Right ventricle myocardium superior (tissue), 1 donor: Measurements from ENCODE around the gene SYS1. TPM values are rescaled to one million over a fixed set of nuclear protein-coding genes. Genes with fewer than 3 reads are reported as not detected.

ENCODE experiments used
- ATAC-seq: fragments of 200-7000 bp; cut with Tn5 transposase; one replicate; pipeline ENCODE4 v1.9.1; 2020; ENCODE audit warnings: mild to moderate bottlenecking; ENCODE audit not compliant: poor library complexity
- DNase-seq: peaks from one replicate; pipeline ENCODE4 v3.0.0-alpha.2; 2020
- intact Hi-C: fragments of 100-400 bp; cut with DNase I; formaldehyde crosslinking; loops from one replicate; pipeline ENCODE4 v1.11.2; 2022
- total RNA-seq: library from RNA; stranded (reverse); fragmentation: NEBNext Ultra II Directional; extraction: Animal tissue kit (Norgen Biotek cat#: 25700); gene quantifications from one replicate; pipeline ENCODE4 v1.2.1, GENCODE V29; 2021
- donor health status: DM: no; HTN: yes; CAD: no; lungs with severe emphysema.

Gene SYS1
- total RNA-seq, 1 donor from 2014 or later: 25.3 TPM

DNA sequence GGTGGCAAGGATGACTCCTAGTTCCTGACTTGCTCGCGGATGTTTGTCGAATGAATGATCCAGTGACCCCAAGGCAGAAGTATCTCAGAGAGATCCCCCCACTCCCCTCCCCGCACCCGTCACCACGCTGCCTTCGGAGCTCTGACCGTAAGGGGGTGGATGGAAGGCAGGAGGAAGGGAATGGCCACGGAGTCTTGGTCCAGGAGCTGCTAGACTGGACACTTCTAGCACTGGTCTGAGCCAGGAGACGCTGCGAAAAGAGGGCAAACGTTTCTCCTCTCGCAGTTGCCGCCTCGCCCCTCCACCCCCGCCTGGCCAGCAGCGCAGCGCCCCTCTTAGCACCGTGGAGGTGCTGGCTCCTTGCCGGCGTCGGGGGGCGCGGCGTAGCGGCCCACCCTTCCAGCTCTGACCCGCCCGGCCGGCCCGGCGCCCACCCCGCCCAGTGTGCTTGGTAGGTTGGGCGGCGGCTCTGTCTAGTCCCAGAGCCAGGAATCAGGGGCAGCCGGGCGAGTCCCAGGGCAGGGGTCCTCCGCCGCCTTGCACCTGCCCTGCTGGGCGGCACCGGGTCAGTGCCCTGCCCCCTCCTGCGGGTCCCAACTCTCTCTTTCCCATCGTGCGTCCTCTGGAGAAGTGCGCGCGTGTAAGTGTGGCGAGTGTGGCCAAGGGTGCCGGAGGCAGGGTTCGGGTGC is 42.8 kb downstream of the SYS1 start:
- peak; percentile 67 for DNase-seq
- intact Hi-C loops: no loop called here

GRCh38 chr20:45406260-45407066 is 43.5 kb downstream of the SYS1 start:
- intact Hi-C loops: no loop called here
- ATAC-seq: peak; percentile 66

More for the DNA sequence above, 42.8 kb downstream of the SYS1 start:
- ATAC-seq: peak; percentile 6

DNA sequence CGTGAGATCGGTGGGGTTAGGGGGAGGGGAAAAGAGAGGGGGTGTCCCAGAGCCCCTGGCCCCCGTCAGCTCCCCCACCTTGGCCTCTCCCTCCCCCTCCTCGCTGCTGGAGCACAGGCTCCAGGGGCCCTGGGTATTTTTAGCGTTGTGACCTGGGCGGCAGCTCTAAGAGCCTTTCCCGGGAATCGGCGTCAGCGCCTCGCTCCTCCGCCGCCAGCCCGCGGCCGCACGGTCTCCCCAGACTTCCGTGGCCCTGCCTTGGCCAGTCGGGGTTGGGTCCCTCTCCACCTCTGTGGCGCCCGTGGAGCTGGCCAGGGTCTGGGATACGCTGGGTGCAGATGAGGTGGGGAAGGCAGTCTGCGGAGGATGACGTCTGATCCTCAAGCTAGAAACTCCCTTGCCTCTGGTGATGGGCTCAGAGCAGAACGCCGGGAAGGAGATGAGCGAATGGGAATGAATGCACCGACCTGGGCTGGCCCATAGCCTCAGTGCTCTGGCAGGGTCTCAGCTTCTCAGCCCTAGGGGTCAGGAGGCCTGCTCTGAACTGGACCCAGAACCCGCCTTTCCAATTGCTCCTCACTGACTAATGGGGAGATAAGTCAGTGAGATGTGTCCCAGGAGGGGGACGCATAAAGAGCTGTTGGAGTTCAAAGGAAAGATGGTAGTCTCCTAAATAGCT is 44.2 kb downstream of the SYS1 start:
- ATAC-seq (peak; percentile 69), DNase-seq (peak; percentile 69)
- intact Hi-C loops: no loop called here

More at GRCh38 chr20:45406260-45407066, 43.5 kb downstream of the SYS1 start:
- DNase-seq: peak; percentile 87

DNA sequence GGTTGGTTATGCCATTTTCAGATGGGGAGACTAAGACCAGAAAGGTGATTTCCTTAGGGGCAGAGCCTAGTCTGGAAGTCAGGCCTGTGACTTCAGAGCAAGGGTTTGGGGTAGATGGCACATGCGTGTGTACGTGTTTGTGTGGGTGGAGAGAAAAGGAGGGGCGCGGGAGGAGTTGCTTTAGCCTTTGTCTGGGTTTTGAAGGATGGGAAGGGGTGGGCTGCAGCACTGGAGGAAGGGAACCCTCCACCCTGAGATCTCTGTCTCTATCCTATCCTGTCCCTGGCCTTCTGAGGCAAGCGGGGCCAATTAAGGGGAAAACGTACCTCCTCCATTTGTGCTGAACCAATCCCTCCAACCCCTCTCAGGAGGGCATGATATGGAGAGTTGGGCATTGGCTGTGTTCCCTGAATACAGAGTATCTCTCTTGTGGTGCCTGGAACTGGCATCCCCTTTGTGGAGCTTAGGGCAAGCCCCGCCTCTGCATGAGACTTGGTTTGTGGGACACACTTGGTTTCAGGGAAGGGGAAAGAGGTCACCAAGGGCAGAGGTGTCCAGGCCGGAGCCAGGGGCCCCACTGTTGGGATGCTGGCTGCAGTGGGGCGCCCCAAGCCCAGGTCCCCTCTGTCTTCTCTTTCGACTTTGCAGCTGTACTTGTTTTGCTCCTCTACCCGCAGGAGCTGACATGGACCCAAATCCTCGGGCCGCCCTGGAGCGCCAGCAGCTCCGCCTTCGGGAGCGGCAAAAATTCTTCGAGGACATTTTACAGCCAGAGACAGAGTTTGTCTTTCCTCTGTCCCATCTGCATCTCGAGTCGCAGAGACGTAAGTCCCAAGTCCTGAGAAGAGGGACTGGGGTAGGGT is 45.1 kb downstream of the SYS1 start, which contains the start of gene DBNDD2:
Gene DBNDD2, plus strand, starts transcription at position 507 of the 863 bp plus-strand sequence. Its CDS starts 179 bp downstream, at position 686.
- peak; percentile 63 for DNase-seq
- ATAC-seq: peak; percentile 69
- intact Hi-C loops: no loop called here

DNA sequence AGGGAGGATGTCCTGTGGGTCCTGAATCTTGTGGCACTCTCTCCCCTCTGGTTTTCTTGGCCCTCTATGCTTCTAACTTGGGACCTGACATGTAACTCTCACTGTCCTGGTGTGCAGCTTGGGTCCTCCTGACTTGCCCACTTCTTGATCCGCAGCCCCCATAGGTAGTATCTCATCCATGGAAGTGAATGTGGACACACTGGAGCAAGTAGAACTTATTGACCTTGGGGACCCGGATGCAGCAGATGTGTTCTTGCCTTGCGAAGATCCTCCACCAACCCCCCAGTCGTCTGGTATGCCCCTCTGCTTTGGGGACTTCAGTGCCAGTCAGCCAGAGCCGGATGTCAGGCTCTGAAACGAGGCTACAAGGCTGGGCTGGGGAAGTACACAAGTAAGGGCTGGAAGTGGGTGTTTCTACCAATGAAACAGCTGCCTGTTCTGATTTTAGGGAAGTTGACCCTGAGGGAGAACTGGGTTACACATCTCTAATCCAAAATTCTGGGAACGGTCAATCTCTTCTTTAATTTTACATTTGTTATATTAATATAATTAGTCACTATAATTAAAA is 45.8 kb downstream of the SYS1 start:
- intact Hi-C loops: no loop called here

DNA sequence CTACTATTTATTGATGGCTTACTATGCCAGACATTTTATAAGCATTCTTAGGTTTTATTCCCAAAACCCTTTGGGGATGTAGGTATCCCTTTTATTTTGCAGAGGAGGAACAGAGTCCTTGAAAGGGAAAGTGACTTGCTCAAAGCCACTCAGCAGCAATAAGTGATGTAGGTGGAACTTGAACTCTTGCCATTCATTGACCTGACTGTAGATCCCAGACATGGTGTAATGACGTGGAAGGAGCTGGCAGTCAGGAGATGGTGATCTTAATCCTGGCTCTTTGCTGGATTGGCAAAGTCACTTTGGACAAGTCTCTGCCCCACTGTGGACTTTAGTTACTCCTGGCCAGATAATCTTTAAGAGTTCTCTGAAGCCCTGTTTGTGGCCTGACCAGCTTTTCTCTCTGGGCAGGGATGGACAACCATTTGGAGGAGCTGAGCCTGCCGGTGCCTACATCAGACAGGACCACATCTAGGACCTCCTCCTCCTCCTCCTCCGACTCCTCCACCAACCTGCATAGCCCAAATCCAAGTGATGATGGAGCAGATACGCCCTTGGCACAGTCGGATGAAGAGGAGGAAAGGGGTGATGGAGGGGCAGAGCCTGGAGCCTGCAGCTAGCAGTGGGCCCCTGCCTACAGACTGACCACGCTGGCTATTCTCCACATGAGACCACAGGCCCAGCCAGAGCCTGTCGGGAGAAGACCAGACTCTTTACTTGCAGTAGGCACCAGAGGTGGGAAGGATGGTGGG is 46.7 kb downstream of the SYS1 start:
- DNase-seq (no peak), ATAC-seq (no peak)
- intact Hi-C loops: no loop called here

More for the DNA sequence above, 45.8 kb downstream of the SYS1 start:
- ATAC-seq (no peak), DNase-seq (no peak)

DNA sequence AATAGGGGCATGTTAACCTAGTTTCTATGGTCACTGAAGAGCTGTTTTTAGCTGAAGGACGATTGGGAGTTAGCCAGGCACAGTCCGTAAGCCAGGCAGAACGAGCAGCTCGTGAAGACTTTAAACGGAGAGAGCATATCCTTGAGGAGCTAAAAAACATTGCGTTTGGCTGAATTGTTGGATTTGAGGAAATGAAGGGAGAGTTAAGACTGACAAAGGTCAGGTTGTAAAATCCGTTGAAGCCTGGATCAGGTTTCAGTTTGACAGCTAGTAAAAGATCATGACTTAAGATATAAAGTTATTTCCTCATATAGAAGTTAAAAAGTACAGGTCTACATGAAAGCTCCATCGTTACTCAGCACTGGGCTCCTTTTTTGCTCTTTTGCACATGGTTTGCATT is 47.9 kb downstream of the SYS1 start:
- no peak for DNase-seq
- ATAC-seq: no peak
- intact Hi-C loops: no loop called here

- intact Hi-C loops: no loop called here
- ATAC-seq (no peak), DNase-seq (no peak)
These were observed 49.7 kb downstream of the SYS1 start for GRCh38 chr20:45412653-45413052.

DNA sequence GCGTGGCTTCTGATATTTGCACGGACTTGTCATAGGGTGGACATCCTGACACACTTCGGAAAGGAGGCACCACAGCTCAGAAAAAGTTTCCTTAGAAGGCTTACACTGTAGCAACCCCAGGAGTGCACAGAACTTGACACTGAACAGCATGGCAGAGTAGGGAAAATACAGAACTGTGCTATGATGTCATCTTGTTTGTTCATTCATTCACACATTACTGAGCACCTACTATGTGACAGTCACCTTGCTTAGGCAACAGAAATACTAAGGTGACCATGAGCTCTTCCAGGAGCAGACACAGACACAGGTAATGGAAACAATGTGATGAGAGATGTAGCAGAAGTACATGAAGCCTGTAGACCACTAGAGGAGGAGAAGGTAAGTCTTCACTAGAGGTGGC is 50.5 kb downstream of the SYS1 start:
- intact Hi-C loops: no loop called here
- no peak for ATAC-seq
- DNase-seq: no peak

GRCh38 chr20:45415822-45416637 is 53.1 kb downstream of the SYS1 start, which contains the start of gene PIGT:
TSS of gene PIGT (plus strand) at chr20:45416141. CDS start at chr20:45416157, 16 bp downstream.
- peak; percentile 81 for ATAC-seq
- intact Hi-C loops: no loop called here

DNA sequence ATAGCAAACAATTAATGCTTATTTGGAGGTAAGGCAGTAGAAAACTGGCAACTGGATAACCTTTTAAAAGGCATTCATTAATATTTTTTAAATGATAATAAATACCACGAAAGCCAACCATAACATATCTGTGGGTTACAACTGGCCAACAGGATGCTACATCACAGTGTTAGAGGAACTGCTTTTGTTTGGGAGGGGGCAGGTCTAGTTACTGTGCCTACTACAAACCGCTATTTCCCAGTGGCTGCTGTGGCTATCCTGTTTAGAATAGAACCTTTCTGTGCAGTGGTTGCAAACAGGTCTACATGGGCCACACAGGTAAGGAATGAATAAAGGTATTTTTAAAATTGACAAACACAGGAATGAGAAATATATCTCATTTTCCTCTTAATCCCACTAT is 54.0 kb downstream of the SYS1 start:
- no peak for DNase-seq
- ATAC-seq: no peak
- intact Hi-C loops: no loop called here

More at GRCh38 chr20:45415822-45416637, 53.1 kb downstream of the SYS1 start, which contains the start of gene PIGT:
- DNase-seq: peak; percentile 93

Other genes with a start within 250 kb of the SYS1 start
- not detected for gene WFDC5, start 248.0 kb upstream of the SYS1 start, total RNA-seq
- gene WFDC12, start 238.7 kb upstream of the SYS1 start, total RNA-seq: not detected
- not detected for gene PI3, start 188.3 kb upstream of the SYS1 start, total RNA-seq
- not detected for gene SEMG1, start 156.1 kb upstream of the SYS1 start, total RNA-seq
- not detected for gene SEMG2, start 141.8 kb upstream of the SYS1 start, total RNA-seq
- gene SLPI, start 108.6 kb upstream of the SYS1 start, total RNA-seq: 1.2 TPM
- not detected for gene RBPJL, start 56.3 kb upstream of the SYS1 start, total RNA-seq
- not detected for gene MATN4, start 54.9 kb upstream of the SYS1 start, total RNA-seq
- gene SDC4, start 14.7 kb upstream of the SYS1 start, total RNA-seq: 80.7 TPM
- gene TP53TG5, start 15.2 kb downstream of the SYS1 start, total RNA-seq: 1.2 TPM
- 350 TPM for gene DBNDD2, start 45.1 kb downstream of the SYS1 start, total RNA-seq
- 113 TPM for gene PIGT, start 53.0 kb downstream of the SYS1 start, total RNA-seq
- gene WFDC2, start 106.6 kb downstream of the SYS1 start, total RNA-seq: 1.0 TPM
- gene SPINT3, start 152.5 kb downstream of the SYS1 start, total RNA-seq: not detected
- gene WFDC6, start 176.3 kb downstream of the SYS1 start, total RNA-seq: not detected
- not detected for gene EPPIN, start 184.2 kb downstream of the SYS1 start, total RNA-seq
- not detected for gene WFDC8, start 216.1 kb downstream of the SYS1 start, total RNA-seq